HG02981 (cell line): ENCODE data around the gene RPL23.
A peak's percentile ranks its signal among the peaks of the same experiment; 100 is the strongest.

Experiments
- ATAC-seq: cut with Tn5 transposase; IDR thresholded peaks from one replicate; pipeline ENCODE4 v1.9.1; 2021; ENCODE audit warnings: mild to moderate bottlenecking, moderate library complexity; ENCODE audit not compliant: unreplicated experiment

Gene RPL23

GRCh38 chr17:38885044-38885727 is 31.7 kb upstream of the RPL23 start:
- no peak for ATAC-seq

- no peak for ATAC-seq
These were observed 30.3 kb upstream of the RPL23 start for GRCh38 chr17:38883592-38884526.

GRCh38 chr17:38882870-38883269 is 29.3 kb upstream of the RPL23 start:
- no peak for ATAC-seq

- no peak for ATAC-seq
These were observed 28.2 kb upstream of the RPL23 start for GRCh38 chr17:38881600-38882191.

- no peak for ATAC-seq
These were observed 26.6 kb upstream of the RPL23 start for GRCh38 chr17:38879878-38880665.

GRCh38 chr17:38877130-38877851 is 23.8 kb upstream of the RPL23 start:
- ATAC-seq, result no peak

GRCh38 chr17:38875477-38876075 is 22.1 kb upstream of the RPL23 start:
- no peak for ATAC-seq

GRCh38 chr17:38874505-38875400 is 21.2 kb upstream of the RPL23 start:
- no peak for ATAC-seq

GRCh38 chr17:38873640-38874380 is 20.3 kb upstream of the RPL23 start:
- no peak for ATAC-seq

- no peak for ATAC-seq
These were observed 19.3 kb upstream of the RPL23 start for GRCh38 chr17:38872671-38873385.

- ATAC-seq, result no peak
These were observed 18.5 kb upstream of the RPL23 start for GRCh38 chr17:38872027-38872511.

- no peak for ATAC-seq
These were observed 17.9 kb upstream of the RPL23 start for GRCh38 chr17:38871247-38872015.

GRCh38 chr17:38870259-38871165 is 17.0 kb upstream of the RPL23 start:
- no peak for ATAC-seq

GRCh38 chr17:38869526-38870258 is 16.2 kb upstream of the RPL23 start, which contains the start of gene LASP1:
TSS of gene LASP1 (plus strand) at chr17:38870058. CDS start at chr17:38870190, 132 bp downstream.
- peak; percentile 47 for ATAC-seq
